Measurements from ENCODE around the gene ACTR2.
"Not testable (repeated sequence)": the region's sequence is repeated elsewhere in the genome, so short reads cannot be mapped to it uniquely, and the experiment has no call there.

ACTR2 gene

GRCh38 chr2:65257866-65258265 is 30.2 kb downstream of the ACTR2 start:
- Mint-ChIP-seq H3K36me3 (ENCODE audit: low read depth) (peaks cover 56% of the 10 kb centered on the region), H3K27ac (peak overlapping the region; percentile 6), H3K4me1 (ENCODE audit: low read depth) (peaks cover 12% of the 10 kb centered on the region)
- not testable (repeated sequence) for H3K27me3 Mint-ChIP-seq, H3K4me3 Mint-ChIP-seq, H3K9me3 Mint-ChIP-seq

GRCh38 chr2:65261676-65262075 is 34.0 kb downstream of the ACTR2 start:
- Mint-ChIP-seq H3K27me3 (no peaks in the 10 kb centered on the region), H3K36me3 (ENCODE audit: low read depth) (peaks cover 59% of the 10 kb centered on the region), H3K9me3 (no peaks in the 10 kb centered on the region), H3K27ac (no peak overlapping the region), H3K4me3 (no peak overlapping the region), H3K4me1 (ENCODE audit: low read depth) (peaks cover 25% of the 10 kb centered on the region)

GRCh38 chr2:65263262-65263661 is 35.6 kb downstream of the ACTR2 start:
- Mint-ChIP-seq H3K4me1 (ENCODE audit: low read depth) (peaks cover 18% of the 10 kb centered on the region), H3K9me3 (no peaks in the 10 kb centered on the region), H3K27me3 (no peaks in the 10 kb centered on the region), H3K4me3 (no peak overlapping the region), H3K27ac (no peak overlapping the region), H3K36me3 (ENCODE audit: low read depth) (peaks cover 52% of the 10 kb centered on the region)

GRCh38 chr2:65263986-65264385 is 36.4 kb downstream of the ACTR2 start:
- Mint-ChIP-seq H3K4me3 (no peak overlapping the region), H3K27ac (no peak overlapping the region), H3K4me1 (ENCODE audit: low read depth) (peaks cover 22% of the 10 kb centered on the region), H3K27me3 (no peaks in the 10 kb centered on the region), H3K36me3 (ENCODE audit: low read depth) (peaks cover 54% of the 10 kb centered on the region), H3K9me3 (no peaks in the 10 kb centered on the region)

GRCh38 chr2:65264821-65265670 is 37.4 kb downstream of the ACTR2 start:
- Mint-ChIP-seq H3K36me3 (ENCODE audit: low read depth) (peaks cover 60% of the 10 kb centered on the region), H3K9me3 (no peaks in the 10 kb centered on the region), H3K27me3 (no peaks in the 10 kb centered on the region), H3K4me1 (ENCODE audit: low read depth) (peaks cover 22% of the 10 kb centered on the region), H3K4me3 (no peak overlapping the region), H3K27ac (no peak overlapping the region)

GRCh38 chr2:65265671-65266045 is 38.0 kb downstream of the ACTR2 start:
- no peak overlapping the region for H3K27ac Mint-ChIP-seq
- H3K9me3 Mint-ChIP-seq, result no peaks in the 10 kb centered on the region
- H3K36me3 Mint-ChIP-seq (ENCODE audit: low read depth), result peaks cover 64% of the 10 kb centered on the region
- H3K27me3 Mint-ChIP-seq, result no peaks in the 10 kb centered on the region
- H3K4me1 Mint-ChIP-seq (ENCODE audit: low read depth), result peaks cover 22% of the 10 kb centered on the region
- no peak overlapping the region for H3K4me3 Mint-ChIP-seq

- Mint-ChIP-seq H3K9me3 (no peaks in the 10 kb centered on the region), H3K4me3 (no peak overlapping the region), H3K27me3 (no peaks in the 10 kb centered on the region), H3K27ac (peak overlapping the region; percentile 42), H3K4me1 (ENCODE audit: low read depth) (peaks cover 17% of the 10 kb centered on the region), H3K36me3 (ENCODE audit: low read depth) (peaks cover 56% of the 10 kb centered on the region)
Measured at GRCh38 chr2:65267008-65267407, 39.4 kb downstream of the ACTR2 start.

- Mint-ChIP-seq H3K27ac (no peak overlapping the region), H3K4me1 (ENCODE audit: low read depth) (peaks cover 17% of the 10 kb centered on the region)
Measured at GRCh38 chr2:65268957-65269356, 41.3 kb downstream of the ACTR2 start.

GRCh38 chr2:65273344-65273743 is 45.7 kb downstream of the ACTR2 start:
- Mint-ChIP-seq H3K27me3 (no peaks in the 10 kb centered on the region), H3K9me3 (no peaks in the 10 kb centered on the region), H3K4me3 (no peak overlapping the region), H3K27ac (no peak overlapping the region), H3K4me1 (ENCODE audit: low read depth) (peaks cover 9% of the 10 kb centered on the region), H3K36me3 (ENCODE audit: low read depth) (peaks cover 40% of the 10 kb centered on the region)

More at GRCh38 chr2:65268957-65269356, 41.3 kb downstream of the ACTR2 start:
- no peaks in the 10 kb centered on the region for H3K27me3 Mint-ChIP-seq
- H3K36me3 Mint-ChIP-seq (ENCODE audit: low read depth), result peaks cover 60% of the 10 kb centered on the region
- no peak overlapping the region for H3K4me3 Mint-ChIP-seq
- H3K9me3 Mint-ChIP-seq, result no peaks in the 10 kb centered on the region

GRCh38 chr2:65275141-65275915 is 47.7 kb downstream of the ACTR2 start:
- H3K4me3 Mint-ChIP-seq, result no peak overlapping the region
- H3K27me3 Mint-ChIP-seq, result no peaks in the 10 kb centered on the region
- H3K27ac Mint-ChIP-seq, result peak overlapping the region; percentile 43
- H3K36me3 Mint-ChIP-seq (ENCODE audit: low read depth), result peaks cover 25% of the 10 kb centered on the region
- no peaks in the 10 kb centered on the region for H3K9me3 Mint-ChIP-seq
- H3K4me1 Mint-ChIP-seq (ENCODE audit: low read depth), result peaks cover 13% of the 10 kb centered on the region

- Mint-ChIP-seq H3K27ac (no peak overlapping the region), H3K4me1 (ENCODE audit: low read depth) (peaks cover 13% of the 10 kb centered on the region), H3K27me3 (no peaks in the 10 kb centered on the region), H3K36me3 (ENCODE audit: low read depth) (peaks cover 20% of the 10 kb centered on the region), H3K4me3 (no peak overlapping the region), H3K9me3 (no peaks in the 10 kb centered on the region)
Measured at GRCh38 chr2:65276609-65277008, 49.0 kb downstream of the ACTR2 start.

- no peak overlapping the region for H3K27ac Mint-ChIP-seq
- H3K9me3 Mint-ChIP-seq, result no peaks in the 10 kb centered on the region
- H3K4me3 Mint-ChIP-seq, result no peak overlapping the region
- no peaks in the 10 kb centered on the region for H3K27me3 Mint-ChIP-seq
- H3K4me1 Mint-ChIP-seq (ENCODE audit: low read depth), result peaks cover 13% of the 10 kb centered on the region
- H3K36me3 Mint-ChIP-seq (ENCODE audit: low read depth), result peaks cover 18% of the 10 kb centered on the region
Measured at GRCh38 chr2:65277118-65277517, 49.5 kb downstream of the ACTR2 start.

GRCh38 chr2:65277791-65278483 is 50.3 kb downstream of the ACTR2 start:
- Mint-ChIP-seq H3K9me3 (no peaks in the 10 kb centered on the region), H3K27me3 (no peaks in the 10 kb centered on the region), H3K4me3 (no peak overlapping the region), H3K27ac (no peak overlapping the region), H3K4me1 (ENCODE audit: low read depth) (peaks cover 13% of the 10 kb centered on the region), H3K36me3 (ENCODE audit: low read depth) (peaks cover 9% of the 10 kb centered on the region)

- Mint-ChIP-seq H3K4me3 (no peak overlapping the region), H3K27ac (no peak overlapping the region), H3K4me1 (ENCODE audit: low read depth) (peaks cover 13% of the 10 kb centered on the region), H3K36me3 (ENCODE audit: low read depth) (peaks cover 7% of the 10 kb centered on the region), H3K27me3 (no peaks in the 10 kb centered on the region), H3K9me3 (no peaks in the 10 kb centered on the region)
Measured at GRCh38 chr2:65278531-65278981, 50.9 kb downstream of the ACTR2 start.

GRCh38 chr2:65279756-65280155 is 52.1 kb downstream of the ACTR2 start:
- H3K36me3 Mint-ChIP-seq (ENCODE audit: low read depth), result no peaks in the 10 kb centered on the region
- peaks cover 4% of the 10 kb centered on the region for H3K27me3 Mint-ChIP-seq
- H3K9me3 Mint-ChIP-seq, result no peaks in the 10 kb centered on the region
- peaks cover 13% of the 10 kb centered on the region for H3K4me1 Mint-ChIP-seq (ENCODE audit: low read depth)
- no peak overlapping the region for H3K27ac Mint-ChIP-seq
- no peak overlapping the region for H3K4me3 Mint-ChIP-seq

Data from stimulated activated naive CD8-positive, alpha-beta T cell treated with anti-CD3 and anti-CD28 coated beads, Interleukin-15, Interleukin-2, amounts not matched to agents 100 ng/mL and 50 ng/mL, for 24 hours (primary cell).